OCI-LY3 (cell line): ENCODE results near the gene SLC8A1.

Experiments
- EZH2phosphoT487 ChIP-seq: fragments of 200-600 bp; shearing (Covaris generic); IDR thresholded peaks from 2 replicates; pipeline ENCODE4 v1.6.1; 2018; ENCODE audit warnings: antibody characterized with exemption, mixed run types, low read depth
- TF ChIP-seq, protein P1 (sequence below): fragments of 200-600, 300-600 bp; sonication (generic); IDR thresholded peaks from 2 replicates; pipeline ENCODE4 v1.5.1; 2014; ENCODE audit warnings: antibody characterized with exemption, low read length, low read depth

- TF ChIP-seq, protein P1, sequence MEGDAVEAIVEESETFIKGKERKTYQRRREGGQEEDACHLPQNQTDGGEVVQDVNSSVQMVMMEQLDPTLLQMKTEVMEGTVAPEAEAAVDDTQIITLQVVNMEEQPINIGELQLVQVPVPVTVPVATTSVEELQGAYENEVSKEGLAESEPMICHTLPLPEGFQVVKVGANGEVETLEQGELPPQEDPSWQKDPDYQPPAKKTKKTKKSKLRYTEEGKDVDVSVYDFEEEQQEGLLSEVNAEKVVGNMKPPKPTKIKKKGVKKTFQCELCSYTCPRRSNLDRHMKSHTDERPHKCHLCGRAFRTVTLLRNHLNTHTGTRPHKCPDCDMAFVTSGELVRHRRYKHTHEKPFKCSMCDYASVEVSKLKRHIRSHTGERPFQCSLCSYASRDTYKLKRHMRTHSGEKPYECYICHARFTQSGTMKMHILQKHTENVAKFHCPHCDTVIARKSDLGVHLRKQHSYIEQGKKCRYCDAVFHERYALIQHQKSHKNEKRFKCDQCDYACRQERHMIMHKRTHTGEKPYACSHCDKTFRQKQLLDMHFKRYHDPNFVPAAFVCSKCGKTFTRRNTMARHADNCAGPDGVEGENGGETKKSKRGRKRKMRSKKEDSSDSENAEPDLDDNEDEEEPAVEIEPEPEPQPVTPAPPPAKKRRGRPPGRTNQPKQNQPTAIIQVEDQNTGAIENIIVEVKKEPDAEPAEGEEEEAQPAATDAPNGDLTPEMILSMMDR = no peak
- TF ChIP-seq EZH2phosphoT487 = no peak
These were observed 183.3 kb downstream of the SLC8A1 start for GRCh38 chr2:40268566-40268965.
